Measurements from ENCODE around the gene STK16. TPM values are rescaled to one million over a fixed set of nuclear protein-coding genes. Genes with fewer than 3 reads are reported as not detected.

STK16 gene
- total and polyA plus RNA-seq, 2 of the 13 experiments (the other 11 are each of a cell fraction or from before 2014, with no cell fraction given) = 28.0 to 50.9 TPM

GRCh38 chr2:219221957-219222518 is 23.2 kb upstream of the STK16 start:
- 95% methylated on average over 16 of the region's 16 CpGs for WGBS (ENCODE audit: low lambda C conversion rate)
- H3K27me3 ChIP-seq (ENCODE audit: control insufficient read depth in 1 of 2, insufficient read depth in 2 of 2, low read length in 2 of 2) = no peaks in the 10 kb centered on the region
- no peak overlapping the region for H3K4me2 ChIP-seq (ENCODE audit: low read depth, low read length)
- ChIA-PET POLR2A (interaction anchor here (1.7 kb wide), 1 partner anchor 14 kb away, joined by 8 read pairs; the partner anchor contains the start of gene ZFAND2B), CTCF (ENCODE audit: low intra/inter-chr PET ratio, low total read pairs) (no interaction called here)
- H3K4me3 ChIP-seq (replicated peaks in 1 of 3; ENCODE audit: insufficient read depth in 1 of 3, low read depth in 2 of 3, low read length in 3 of 3) = no peak overlapping the region
- DNase-seq (ENCODE audit: low spot score) (no peak), ATAC-seq (no peak), FAIRE-seq (no peak)
- TF ChIP-seq RNF2 (conservative IDR thresholded peaks at IDR 0.05; ENCODE audit: low read depth) (no peak), ZNF768 (CRISPR knock-in tag; IDR thresholded peaks at IDR 0.05) (no peak), PRPF4 (IDR thresholded peaks at IDR 0.05; ENCODE audit: low read depth, low read length, poor library complexity, severe bottlenecking) (no peak), ZMYM4 (CRISPR knock-in tag; IDR thresholded peaks at IDR 0.05) (no peak), ZNF33A (CRISPR knock-in tag; IDR thresholded peaks at IDR 0.05; ENCODE audit: borderline replicate concordance) (no peak), RBFOX2 (IDR thresholded peaks at IDR 0.05; ENCODE audit: low read depth, low read length) (peak; percentile 61), ZNF704 (CRISPR knock-in tag; IDR thresholded peaks at IDR 0.05; ENCODE audit: borderline replicate concordance) (no peak), ELF1 (CRISPR knock-in tag; IDR thresholded peaks at IDR 0.05) (no peak), IKZF4 (CRISPR knock-in tag; IDR thresholded peaks at IDR 0.05; ENCODE audit: borderline replicate concordance, low read depth, not compliant biosample characterization) (no peak), AGO2 (optimal IDR thresholded peaks at IDR 0.05; ENCODE audit: low read depth, low read length) (peak; percentile 34)
- TF ChIP-seq, protein P1, sequence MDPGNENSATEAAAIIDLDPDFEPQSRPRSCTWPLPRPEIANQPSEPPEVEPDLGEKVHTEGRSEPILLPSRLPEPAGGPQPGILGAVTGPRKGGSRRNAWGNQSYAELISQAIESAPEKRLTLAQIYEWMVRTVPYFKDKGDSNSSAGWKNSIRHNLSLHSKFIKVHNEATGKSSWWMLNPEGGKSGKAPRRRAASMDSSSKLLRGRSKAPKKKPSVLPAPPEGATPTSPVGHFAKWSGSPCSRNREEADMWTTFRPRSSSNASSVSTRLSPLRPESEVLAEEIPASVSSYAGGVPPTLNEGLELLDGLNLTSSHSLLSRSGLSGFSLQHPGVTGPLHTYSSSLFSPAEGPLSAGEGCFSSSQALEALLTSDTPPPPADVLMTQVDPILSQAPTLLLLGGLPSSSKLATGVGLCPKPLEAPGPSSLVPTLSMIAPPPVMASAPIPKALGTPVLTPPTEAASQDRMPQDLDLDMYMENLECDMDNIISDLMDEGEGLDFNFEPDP (CRISPR knock-in tag; conservative IDR thresholded peaks at IDR 0.05) = no peak
- intact Hi-C loops (cut with micrococcal nuclease; ENCODE audit: unreplicated experiment) (no loop called here), in situ Hi-C loops (cut with HindIII; ENCODE audit: extremely low pct_ligation_motif_present, low pct_unique_long_range_greater_than_20kb) (no loop called here)
- BruUV-seq (replicated peaks) = no TSS peak
- no peaks in the 10 kb centered on the region for H3K9me3 ChIP-seq (ENCODE audit: low read length)
- no peak overlapping the region for H2AFZ ChIP-seq (ENCODE audit: low read length)
- H3K79me2 ChIP-seq (ENCODE audit: insufficient read depth, low read length) = peaks cover 9% of the 10 kb centered on the region
- H4K20me1 ChIP-seq (ENCODE audit: insufficient read depth, low read length) = no peaks in the 10 kb centered on the region
- H3K36me3 ChIP-seq (replicated peaks in 1 of 2; ENCODE audit: control insufficient read depth in 1 of 2, insufficient read depth in 2 of 2, low read length in 2 of 2) = peaks cover 39 to 63% of the 10 kb centered on the region in 2 experiments
- H3K4me1 ChIP-seq (ENCODE audit: insufficient read depth, low read length) = peaks cover 14% of the 10 kb centered on the region
- no peak overlapping the region for H3K9ac ChIP-seq (ENCODE audit: insufficient read depth, low read depth, low read length)
- no peak overlapping the region for H3K27ac ChIP-seq (ENCODE audit: extremely low read length, insufficient read depth, low read length)
